ENCODE results near the gene ALDH3A2.

The ALDH3A2 gene

GRCh38 chr17:19656851-19657581 lies 8.5 kb downstream of the ALDH3A2 start:
- DNase-seq (ENCODE audit: extremely low read depth, insufficient read length) = no peak
- Histone ChIP-seq H3K27me3 (replicated peaks; ENCODE audit: control insufficient read depth, insufficient read depth, low read length) (no peaks in the 10 kb centered on the region), H3K4me3 (replicated peaks; ENCODE audit: low read depth, low read length) (no peak overlapping the region), H3K36me3 (ENCODE audit: control insufficient read depth, insufficient read depth, low read length) (no peaks in the 10 kb centered on the region; the same call in 1 of the 2 replicates)
- TF ChIP-seq CTCF (IDR thresholded peaks at IDR 0.05; ENCODE audit: insufficient read depth, low read length, poor library complexity, severe bottlenecking) = no peak

GRCh38 chr17:19659366-19660177 lies 11.0 kb downstream of the ALDH3A2 start:
- H3K36me3 ChIP-seq (ENCODE audit: control insufficient read depth, insufficient read depth, low read length) = peaks cover 3% of the 10 kb centered on the region
- no peak for TF ChIP-seq CTCF (IDR thresholded peaks at IDR 0.05; ENCODE audit: insufficient read depth, low read length, poor library complexity, severe bottlenecking)
- no peak for DNase-seq (ENCODE audit: extremely low read depth, insufficient read length)
- H3K27me3 ChIP-seq (replicated peaks; ENCODE audit: control insufficient read depth, insufficient read depth, low read length) = no peaks in the 10 kb centered on the region
- no peak overlapping the region for H3K4me3 ChIP-seq (replicated peaks; ENCODE audit: low read depth, low read length)

GRCh38 chr17:19660219-19660870 lies 11.8 kb downstream of the ALDH3A2 start:
- Histone ChIP-seq H3K4me3 (replicated peaks; ENCODE audit: low read depth, low read length) (no peak overlapping the region), H3K27me3 (replicated peaks; ENCODE audit: control insufficient read depth, insufficient read depth, low read length) (no peaks in the 10 kb centered on the region), H3K36me3 (ENCODE audit: control insufficient read depth, insufficient read depth, low read length) (peaks cover 3% of the 10 kb centered on the region)
- no peak for TF ChIP-seq CTCF (IDR thresholded peaks at IDR 0.05; ENCODE audit: insufficient read depth, low read length, poor library complexity, severe bottlenecking)
- no peak for DNase-seq (ENCODE audit: extremely low read depth, insufficient read length)

- Histone ChIP-seq H3K27me3 (replicated peaks; ENCODE audit: control insufficient read depth, insufficient read depth, low read length) (no peaks in the 10 kb centered on the region), H3K4me3 (replicated peaks; ENCODE audit: low read depth, low read length) (no peak overlapping the region), H3K36me3 (ENCODE audit: control insufficient read depth, insufficient read depth, low read length) (peaks cover 3% of the 10 kb centered on the region)
- DNase-seq (ENCODE audit: extremely low read depth, insufficient read length) = no peak
- TF ChIP-seq CTCF (IDR thresholded peaks at IDR 0.05; ENCODE audit: insufficient read depth, low read length, poor library complexity, severe bottlenecking) = no peak
Observed at GRCh38 chr17:19661121-19661520, 12.6 kb downstream of the ALDH3A2 start.

GRCh38 chr17:19663097-19663496 lies 14.5 kb downstream of the ALDH3A2 start:
- Histone ChIP-seq H3K36me3 (ENCODE audit: control insufficient read depth, insufficient read depth, low read length) (peaks cover 3% of the 10 kb centered on the region), H3K27me3 (replicated peaks; ENCODE audit: control insufficient read depth, insufficient read depth, low read length) (no peaks in the 10 kb centered on the region), H3K4me3 (replicated peaks; ENCODE audit: low read depth, low read length) (no peak overlapping the region)
- DNase-seq (ENCODE audit: extremely low read depth, insufficient read length) = no peak
- no peak for TF ChIP-seq CTCF (IDR thresholded peaks at IDR 0.05; ENCODE audit: insufficient read depth, low read length, poor library complexity, severe bottlenecking)

Data from GM06990 (cell line).